ENCODE data around the gene STON2. TPM values are rescaled to one million over a fixed set of nuclear protein-coding genes. Genes with fewer than 3 reads are reported as not detected.

STON2 gene
- total RNA-seq, 1 experiment from 2014 or later = 12.3 TPM

DNA sequence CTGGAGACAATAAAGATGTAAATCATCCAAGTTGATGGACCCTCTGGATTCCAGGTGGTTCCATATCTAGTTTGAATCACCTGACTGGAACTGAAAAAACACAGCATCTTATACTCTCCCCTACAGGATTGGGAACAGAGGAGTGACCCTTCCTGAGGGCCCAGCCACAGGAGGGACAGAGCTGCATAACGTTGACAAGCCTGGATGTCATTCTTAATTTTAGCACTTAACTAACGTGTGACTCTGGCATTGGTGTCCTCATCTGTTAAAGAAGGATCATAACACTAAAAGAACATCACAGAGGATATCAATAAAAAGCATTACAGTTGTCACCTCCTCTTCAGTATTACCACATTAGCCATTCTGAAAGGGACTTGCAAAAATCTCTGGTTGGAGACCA is 47.7 kb downstream of the STON2 start:
- H2AFZ ChIP-seq (ENCODE audit: low read length) = no peak overlapping the region
- H3K4me3 ChIP-seq (ENCODE audit: low read length) = no peak overlapping the region
- no peak overlapping the region for H3K9ac ChIP-seq (ENCODE audit: low read length)
- H3K27me3 ChIP-seq (ENCODE audit: low read length) = no peaks in the 10 kb centered on the region
- no peak for ATAC-seq
- no TSS peak for BruUV-seq (replicated peaks)
- H3K4me2 ChIP-seq (ENCODE audit: low read length) = no peak overlapping the region
- no peak overlapping the region for H3K27ac ChIP-seq (ENCODE audit: low read length)
- H4K20me1 ChIP-seq (ENCODE audit: low read length) = no peaks in the 10 kb centered on the region
- ChIA-PET CTCF (no interaction called here), POLR2A (ENCODE audit: unreplicated experiment) (no interaction called here)
- DNase-seq = no peak
- no peaks in the 10 kb centered on the region for H3K9me3 ChIP-seq (ENCODE audit: low read length)
- H3K9me2 ChIP-seq (replicated peaks; ENCODE audit: low read length) = no peaks in the 10 kb centered on the region
- H3K4me1 ChIP-seq (ENCODE audit: insufficient read depth, low read length) = no peaks in the 10 kb centered on the region
- H3K36me3 ChIP-seq (ENCODE audit: low read depth, low read length) = no peaks in the 10 kb centered on the region
- intact Hi-C loops (cut with micrococcal nuclease) = no loop called here
- no peaks in the 10 kb centered on the region for H3F3A ChIP-seq (ENCODE audit: low read length, unreplicated experiment)
- no peak for TF ChIP-seq EZH2phosphoT487 (IDR thresholded peaks at IDR 0.05; ENCODE audit: borderline replicate concordance, low read length)
- no peak for TF ChIP-seq EZH2 (IDR thresholded peaks at IDR 0.05; ENCODE audit: low read length, unreplicated experiment)
- TF ChIP-seq, protein P1, sequence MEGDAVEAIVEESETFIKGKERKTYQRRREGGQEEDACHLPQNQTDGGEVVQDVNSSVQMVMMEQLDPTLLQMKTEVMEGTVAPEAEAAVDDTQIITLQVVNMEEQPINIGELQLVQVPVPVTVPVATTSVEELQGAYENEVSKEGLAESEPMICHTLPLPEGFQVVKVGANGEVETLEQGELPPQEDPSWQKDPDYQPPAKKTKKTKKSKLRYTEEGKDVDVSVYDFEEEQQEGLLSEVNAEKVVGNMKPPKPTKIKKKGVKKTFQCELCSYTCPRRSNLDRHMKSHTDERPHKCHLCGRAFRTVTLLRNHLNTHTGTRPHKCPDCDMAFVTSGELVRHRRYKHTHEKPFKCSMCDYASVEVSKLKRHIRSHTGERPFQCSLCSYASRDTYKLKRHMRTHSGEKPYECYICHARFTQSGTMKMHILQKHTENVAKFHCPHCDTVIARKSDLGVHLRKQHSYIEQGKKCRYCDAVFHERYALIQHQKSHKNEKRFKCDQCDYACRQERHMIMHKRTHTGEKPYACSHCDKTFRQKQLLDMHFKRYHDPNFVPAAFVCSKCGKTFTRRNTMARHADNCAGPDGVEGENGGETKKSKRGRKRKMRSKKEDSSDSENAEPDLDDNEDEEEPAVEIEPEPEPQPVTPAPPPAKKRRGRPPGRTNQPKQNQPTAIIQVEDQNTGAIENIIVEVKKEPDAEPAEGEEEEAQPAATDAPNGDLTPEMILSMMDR (conservative IDR thresholded peaks at IDR 0.05; ENCODE audit: low read depth, low read length) = no peak
- H3K79me2 ChIP-seq (ENCODE audit: low read length) = no peaks in the 10 kb centered on the region

- POLR2A ChIA-PET (ENCODE audit: unreplicated experiment) = no interaction called here
- H3K4me2 ChIP-seq (ENCODE audit: low read length) = no peak overlapping the region
- no peaks in the 10 kb centered on the region for H3K27me3 ChIP-seq (ENCODE audit: low read length)
- H3K9me3 ChIP-seq (ENCODE audit: low read length) = no peaks in the 10 kb centered on the region
- TF ChIP-seq EZH2 (IDR thresholded peaks at IDR 0.05; ENCODE audit: low read length, unreplicated experiment) (no peak), EZH2phosphoT487 (IDR thresholded peaks at IDR 0.05; ENCODE audit: borderline replicate concordance, low read length) (no peak)
- TF ChIP-seq, protein P1 (conservative IDR thresholded peaks at IDR 0.05; ENCODE audit: low read depth, low read length) = no peak
- no peak overlapping the region for H3K4me3 ChIP-seq (ENCODE audit: low read length)
- BruUV-seq (replicated peaks) = no TSS peak
- H3K9ac ChIP-seq (ENCODE audit: low read length) = no peak overlapping the region
- intact Hi-C loops (cut with micrococcal nuclease) = no loop called here
- H3F3A ChIP-seq (ENCODE audit: low read length, unreplicated experiment) = no peaks in the 10 kb centered on the region
- no peaks in the 10 kb centered on the region for H3K4me1 ChIP-seq (ENCODE audit: insufficient read depth, low read length)
- DNase-seq = no peak
- H4K20me1 ChIP-seq (ENCODE audit: low read length) = no peaks in the 10 kb centered on the region
- no peak overlapping the region for H3K27ac ChIP-seq (ENCODE audit: low read length)
- no peaks in the 10 kb centered on the region for H3K79me2 ChIP-seq (ENCODE audit: low read length)
- CTCF ChIA-PET = no interaction called here
- no peaks in the 10 kb centered on the region for H3K9me2 ChIP-seq (replicated peaks; ENCODE audit: low read length)
- H2AFZ ChIP-seq (ENCODE audit: low read length) = no peak overlapping the region
- no peak for ATAC-seq
- H3K36me3 ChIP-seq (ENCODE audit: low read depth, low read length) = no peaks in the 10 kb centered on the region
These were observed 48.9 kb downstream of the STON2 start for GRCh38 chr14:81351205-81351604.

GRCh38 chr14:81350344-81351130 is 49.6 kb downstream of the STON2 start:
- BruUV-seq (replicated peaks) = no TSS peak
- H3K79me2 ChIP-seq (ENCODE audit: low read length) = no peaks in the 10 kb centered on the region
- ChIA-PET CTCF (no interaction called here), POLR2A (ENCODE audit: unreplicated experiment) (no interaction called here)
- no peaks in the 10 kb centered on the region for H4K20me1 ChIP-seq (ENCODE audit: low read length)
- TF ChIP-seq, protein P1 (conservative IDR thresholded peaks at IDR 0.05; ENCODE audit: low read depth, low read length) = no peak
- no peak for TF ChIP-seq EZH2phosphoT487 (IDR thresholded peaks at IDR 0.05; ENCODE audit: borderline replicate concordance, low read length)
- TF ChIP-seq EZH2 (IDR thresholded peaks at IDR 0.05; ENCODE audit: low read length, unreplicated experiment) = no peak
- DNase-seq (no peak), ATAC-seq (no peak)
- no peaks in the 10 kb centered on the region for H3K4me1 ChIP-seq (ENCODE audit: insufficient read depth, low read length)
- H3K9ac ChIP-seq (ENCODE audit: low read length) = no peak overlapping the region
- H3F3A ChIP-seq (ENCODE audit: low read length, unreplicated experiment) = no peaks in the 10 kb centered on the region
- intact Hi-C loops (cut with micrococcal nuclease) = no loop called here
- no peak overlapping the region for H3K4me3 ChIP-seq (ENCODE audit: low read length)
- H3K4me2 ChIP-seq (ENCODE audit: low read length) = no peak overlapping the region
- no peak overlapping the region for H3K27ac ChIP-seq (ENCODE audit: low read length)
- no peak overlapping the region for H2AFZ ChIP-seq (ENCODE audit: low read length)
- no peaks in the 10 kb centered on the region for H3K27me3 ChIP-seq (ENCODE audit: low read length)
- H3K9me2 ChIP-seq (replicated peaks; ENCODE audit: low read length) = no peaks in the 10 kb centered on the region
- no peaks in the 10 kb centered on the region for H3K36me3 ChIP-seq (ENCODE audit: low read depth, low read length)
- H3K9me3 ChIP-seq (ENCODE audit: low read length) = no peaks in the 10 kb centered on the region
